Erythroblast (primary cell): Measurements from ENCODE around the gene KIRREL1.

Experiments
- DNase-seq, 2 experiments: peaks; one replicate each; lab custom pipeline; 2025; lab: John Stamatoyannopoulos, UW
- GATA1 ChIP-seq: IDR thresholded peaks from 2 replicates; pipeline ENCODE4 v1.6.1; 2011; ENCODE audit warnings: low read depth, mild to moderate bottlenecking, control low read depth, low read length, moderate library complexity
- POLR2A ChIP-seq: IDR thresholded peaks from 2 replicates; pipeline ENCODE4 v1.6.1; 2011; ENCODE audit warnings: mild to moderate bottlenecking, low read length

The KIRREL1 gene

GRCh38 chr1:158045639-158046038, 52.2 kb downstream of the KIRREL1 start:
- DNase-seq, result no peak

GRCh38 chr1:158046715-158047510, 53.5 kb downstream of the KIRREL1 start:
- TF ChIP-seq GATA1 (no peak), POLR2A (no peak)
- DNase-seq, result no peak

More at GRCh38 chr1:158045639-158046038, 52.2 kb downstream of the KIRREL1 start:
- TF ChIP-seq GATA1 (no peak), POLR2A (no peak)

GRCh38 chr1:158048371-158049067, 55.1 kb downstream of the KIRREL1 start:
- no peak for DNase-seq
- TF ChIP-seq POLR2A (no peak), GATA1 (no peak)

DNA sequence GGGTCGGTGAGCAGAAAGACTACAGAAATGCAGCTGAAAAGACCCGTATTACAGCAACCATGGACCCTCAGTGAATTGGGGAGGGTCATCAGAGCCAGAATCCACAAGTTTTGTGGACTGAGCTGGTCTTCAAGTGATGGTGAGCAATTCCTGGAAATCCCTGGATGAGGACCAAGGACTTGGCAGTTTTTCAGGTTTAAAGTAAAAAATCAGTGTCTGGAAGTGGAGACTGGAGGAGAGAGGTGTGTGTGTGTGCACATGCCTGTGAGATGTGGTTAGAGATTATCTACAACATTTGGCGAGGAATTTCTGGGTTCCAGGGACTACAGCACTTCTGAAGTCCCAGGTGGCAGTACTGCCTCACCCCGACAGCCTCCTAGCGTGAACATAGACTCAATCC, 56.4 kb downstream of the KIRREL1 start:
- TF ChIP-seq GATA1 (no peak), POLR2A (no peak)
- no peak for DNase-seq

DNA sequence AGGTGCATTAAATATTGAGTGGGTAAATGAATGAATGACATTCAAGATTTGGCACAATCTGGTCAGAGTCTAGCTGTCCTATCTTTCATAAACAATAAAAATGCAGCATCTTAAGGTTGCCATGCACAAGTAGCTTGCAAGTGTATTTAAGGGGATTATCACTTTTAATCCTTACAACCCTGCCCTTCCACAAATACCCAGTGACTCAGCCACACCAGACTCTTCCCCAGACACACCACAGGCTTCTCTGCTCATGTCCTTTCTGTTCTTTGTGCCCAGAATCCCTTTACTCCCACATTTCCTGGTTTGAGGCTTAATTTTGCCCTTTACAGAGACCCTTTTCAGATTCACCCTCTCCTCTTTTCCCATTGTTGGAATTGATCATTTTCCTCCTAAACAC, 59.8 kb downstream of the KIRREL1 start:
- no peak for TF ChIP-seq POLR2A
- TF ChIP-seq GATA1, result no peak
- DNase-seq, result no peak

- no peak for DNase-seq
- TF ChIP-seq GATA1, result no peak
- TF ChIP-seq POLR2A, result no peak
Observed at GRCh38 chr1:158054721-158055120, 61.3 kb downstream of the KIRREL1 start.

DNA sequence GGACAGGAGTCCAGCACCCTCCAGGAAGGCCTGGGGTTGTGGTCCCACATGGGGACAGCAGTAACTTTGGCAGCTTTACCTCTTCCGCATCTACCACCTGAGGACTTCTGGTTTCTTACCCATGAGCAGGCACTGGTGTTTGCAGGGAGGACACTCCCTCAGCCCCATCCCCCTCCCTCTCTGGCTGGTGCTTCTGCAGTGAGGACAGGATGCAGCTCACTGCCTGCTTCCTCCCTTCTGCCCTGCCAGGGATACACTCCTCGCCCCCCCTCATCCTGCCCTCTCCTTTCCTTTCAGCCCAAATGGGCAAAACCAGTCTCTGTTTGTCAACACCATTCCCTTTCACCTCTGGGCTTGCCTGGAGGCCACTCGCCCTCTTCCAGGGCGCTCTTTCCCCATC, 62.4 kb downstream of the KIRREL1 start:
- TF ChIP-seq POLR2A (no peak), GATA1 (no peak)
- no peak for DNase-seq

GRCh38 chr1:158056498-158056897, 63.1 kb downstream of the KIRREL1 start:
- TF ChIP-seq GATA1, result no peak
- no peak for TF ChIP-seq POLR2A
- DNase-seq, result no peak

GRCh38 chr1:158058237-158058985, 65.0 kb downstream of the KIRREL1 start:
- TF ChIP-seq POLR2A, result no peak
- no peak for TF ChIP-seq GATA1

GRCh38 chr1:158059984-158060383, 66.5 kb downstream of the KIRREL1 start:
- TF ChIP-seq POLR2A, result no peak
- no peak for TF ChIP-seq GATA1

More at GRCh38 chr1:158058237-158058985, 65.0 kb downstream of the KIRREL1 start:
- DNase-seq, result no peak

DNA sequence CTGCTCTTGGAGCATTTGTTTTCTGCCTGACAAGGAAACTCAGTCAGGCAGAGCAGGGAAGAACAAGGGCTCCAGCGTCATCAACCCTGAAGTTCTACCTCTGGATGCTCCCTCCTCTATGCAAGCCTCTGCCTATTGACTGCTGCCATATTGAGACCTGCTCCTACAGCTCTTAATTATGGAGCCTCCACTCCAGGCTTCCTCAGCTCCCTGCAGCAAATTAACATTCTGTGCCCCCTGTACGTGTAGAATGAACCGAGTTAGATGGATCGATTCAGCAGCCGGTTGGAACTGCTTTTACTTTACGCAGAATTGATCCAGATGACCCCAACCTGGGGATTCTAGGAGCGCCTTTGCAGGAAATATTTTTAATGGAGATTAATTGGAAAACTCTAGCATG, 68.7 kb downstream of the KIRREL1 start:
- TF ChIP-seq POLR2A (no peak), GATA1 (no peak)
- no peak for DNase-seq

More at GRCh38 chr1:158059984-158060383, 66.5 kb downstream of the KIRREL1 start:
- DNase-seq, result no peak

DNA sequence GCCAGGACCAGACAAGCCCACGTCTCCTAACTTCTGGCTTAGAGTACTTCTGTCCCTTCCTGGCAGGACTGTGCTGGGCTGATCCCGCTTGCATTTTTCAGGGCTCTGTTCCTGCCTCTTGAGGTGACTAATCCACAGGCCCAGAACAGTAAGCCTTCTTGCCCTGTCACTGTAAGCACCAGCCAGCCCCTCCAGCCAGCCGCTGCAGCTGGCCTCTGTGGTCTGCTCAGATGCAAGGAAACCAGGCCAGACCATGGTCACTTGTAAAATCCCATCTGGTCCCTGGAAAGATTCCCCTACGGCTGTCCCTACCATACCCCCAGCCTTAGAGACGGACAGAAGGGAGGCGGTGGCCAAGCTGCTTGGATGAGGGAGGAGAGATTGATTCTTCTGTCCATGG, 74.2 kb downstream of the KIRREL1 start:
- TF ChIP-seq GATA1, result no peak
- DNase-seq, result no peak

DNA sequence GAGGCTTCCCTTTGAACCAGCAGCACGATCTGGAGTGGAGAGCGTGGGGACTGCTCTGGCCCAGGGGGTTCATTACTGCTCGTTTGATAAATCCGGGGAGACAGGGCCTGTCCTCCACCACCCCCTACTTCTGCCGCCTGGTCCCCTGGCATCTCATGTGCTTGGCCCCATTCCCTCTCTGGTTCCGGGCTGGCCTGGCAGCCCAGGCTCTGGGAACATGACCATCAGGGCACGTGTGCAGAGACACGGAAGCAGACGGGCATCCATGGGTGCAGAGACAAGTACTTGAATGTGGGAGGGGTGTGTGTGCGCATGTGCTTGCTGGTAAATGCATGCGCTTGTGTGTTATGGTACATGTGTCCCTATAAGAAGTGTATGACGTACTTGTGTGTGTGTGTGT, 75.5 kb downstream of the KIRREL1 start:
- TF ChIP-seq POLR2A, result no peak
- no peak for TF ChIP-seq GATA1
- DNase-seq, result no peak

- DNase-seq, result no peak
- TF ChIP-seq POLR2A, result no peak
- no peak for TF ChIP-seq GATA1
Observed at GRCh38 chr1:158071138-158071537, 77.7 kb downstream of the KIRREL1 start.
